NCI-H2107 treated with DMSO at 0.1 percent for 48 hours (cell line): Measurements from ENCODE around the gene ITPA.
A peak's percentile ranks its signal among the peaks of the same experiment; 100 is the strongest.

Experiments
- DNase-seq: peaks from one replicate; lab custom pipeline; 2025; ENCODE audit not compliant: unreplicated experiment; lab: John Stamatoyannopoulos, UW

Gene ITPA

GRCh38 chr20:3209257-3209945 is at the start of gene ITPA:
Gene ITPA, plus strand, starts transcription at chr20:3209498. Its CDS starts 54 bp downstream, at chr20:3209552.
- no peak for DNase-seq

GRCh38 chr20:3160418-3160817 is 48.9 kb upstream of the ITPA start:
- DNase-seq = no peak

- DNase-seq = no peak
Observed at GRCh38 chr20:3161316-3162079, 47.8 kb upstream of the ITPA start.

GRCh38 chr20:3162080-3162611 is 47.2 kb upstream of the ITPA start:
- DNase-seq = peak; percentile 81

- DNase-seq = no peak
Observed at GRCh38 chr20:3163099-3164042, 45.9 kb upstream of the ITPA start.

- no peak for DNase-seq
Observed at GRCh38 chr20:3164043-3164762, 45.1 kb upstream of the ITPA start.

GRCh38 chr20:3164763-3165410 is 44.4 kb upstream of the ITPA start:
- DNase-seq = no peak

- peak; percentile 86 for DNase-seq
Observed at GRCh38 chr20:3165473-3166337, 43.6 kb upstream of the ITPA start.

- DNase-seq = no peak
Observed at GRCh38 chr20:3166338-3166912, 42.9 kb upstream of the ITPA start.

GRCh38 chr20:3166913-3167342 is 42.4 kb upstream of the ITPA start:
- no peak for DNase-seq

- no peak for DNase-seq
Observed at GRCh38 chr20:3167738-3168078, 41.6 kb upstream of the ITPA start.

- DNase-seq = peak; percentile 34
Observed at GRCh38 chr20:3168079-3168828, 41.0 kb upstream of the ITPA start.

GRCh38 chr20:3168829-3169590 is 40.3 kb upstream of the ITPA start:
- DNase-seq = no peak

- no peak for DNase-seq
Observed at GRCh38 chr20:3171391-3172125, 37.7 kb upstream of the ITPA start.

GRCh38 chr20:3172126-3172932 is 37.0 kb upstream of the ITPA start:
- no peak for DNase-seq
